Muscle of back (tissue), 11 donors: Measurements from ENCODE around the gene IRGQ. TPM values are rescaled to one million over a fixed set of nuclear protein-coding genes. Genes with fewer than 3 reads are reported as not detected.
"Not testable (repeated sequence)": the region's sequence is repeated elsewhere in the genome, so short reads cannot be mapped to it uniquely, and the experiment has no call there.

Experiments
- DNase-seq, 3 donors: peaks; one replicate each; pipeline versions ENCODE4 v3.0.0 to v3.0.0-alpha.2; 2013
- polyA plus RNA-seq, 10 donors: library from polyadenylated mRNA; unstranded; fragments of 120-200 nt; gene quantifications; one replicate each; pipeline ENCODE4 v1.2.1, GENCODE V29; 2013; ENCODE audit not compliant: insufficient read length in 10 of 10

IRGQ gene
- polyA plus RNA-seq, 10 donors, result 9.0 to 18.6 (median 11.2) TPM

- no peak for DNase-seq
These were observed 10.1 kb upstream of the IRGQ start for GRCh38 chr19:43605875-43606568.

GRCh38 chr19:43600326-43600725, 4.4 kb upstream of the IRGQ start:
- DNase-seq, result not testable (repeated sequence)

GRCh38 chr19:43599635-43600295, 3.8 kb upstream of the IRGQ start:
- no peak for DNase-seq

GRCh38 chr19:43598445-43599240, 2.7 kb upstream of the IRGQ start:
- no peak for DNase-seq

- no peak for DNase-seq
These were observed 1.9 kb upstream of the IRGQ start for GRCh38 chr19:43597876-43598275.

- DNase-seq, result no peak
These were observed 1.0 kb upstream of the IRGQ start for GRCh38 chr19:43596842-43597461.

GRCh38 chr19:43595605-43595998, 332 bp downstream of the IRGQ start:
- DNase-seq, result no peak

GRCh38 chr19:43594710-43595604, 977 bp downstream of the IRGQ start:
- DNase-seq, result peak in 2 of 3 donors; percentile 61 to 80

- DNase-seq, result no peak
These were observed 1.7 kb downstream of the IRGQ start for GRCh38 chr19:43594081-43594697.

GRCh38 chr19:43592800-43593350, 3.1 kb downstream of the IRGQ start:
- DNase-seq, result no peak

GRCh38 chr19:43591904-43592772, 3.8 kb downstream of the IRGQ start:
- no peak for DNase-seq

- no peak for DNase-seq
These were observed 6.3 kb downstream of the IRGQ start for GRCh38 chr19:43589678-43590077.

GRCh38 chr19:43589277-43589676, 6.7 kb downstream of the IRGQ start:
- DNase-seq, result no peak

- DNase-seq, result not testable (repeated sequence)
These were observed 8.9 kb downstream of the IRGQ start for GRCh38 chr19:43587029-43587428.

- DNase-seq, result no peak
These were observed 9.6 kb downstream of the IRGQ start for GRCh38 chr19:43586346-43586745.

- no peak for DNase-seq
These were observed 11.4 kb downstream of the IRGQ start for GRCh38 chr19:43584484-43584883.

- no peak for DNase-seq
These were observed 13.4 kb downstream of the IRGQ start for GRCh38 chr19:43582495-43582894.

- no peak for DNase-seq
These were observed 14.5 kb downstream of the IRGQ start for GRCh38 chr19:43581467-43581866.

GRCh38 chr19:43578787-43579186, 17.1 kb downstream of the IRGQ start:
- DNase-seq, result no peak
